NCI-H2029 treated with DMSO at 0.1 percent for 48 hours (cell line): ENCODE results near the gene NEK4.
"Not testable (repeated sequence)": the region's sequence is repeated elsewhere in the genome, so short reads cannot be mapped to it uniquely, and the experiment has no call there.

ENCODE experiments used
- DNase-seq: peaks from one replicate; lab custom pipeline; 2025; lab: John Stamatoyannopoulos, UW

NEK4 gene

GRCh38 chr3:52696830-52697631 is 73.7 kb downstream of the NEK4 start:
- DNase-seq, result no peak

GRCh38 chr3:52695798-52696671 is 74.7 kb downstream of the NEK4 start:
- DNase-seq, result no peak

DNA sequence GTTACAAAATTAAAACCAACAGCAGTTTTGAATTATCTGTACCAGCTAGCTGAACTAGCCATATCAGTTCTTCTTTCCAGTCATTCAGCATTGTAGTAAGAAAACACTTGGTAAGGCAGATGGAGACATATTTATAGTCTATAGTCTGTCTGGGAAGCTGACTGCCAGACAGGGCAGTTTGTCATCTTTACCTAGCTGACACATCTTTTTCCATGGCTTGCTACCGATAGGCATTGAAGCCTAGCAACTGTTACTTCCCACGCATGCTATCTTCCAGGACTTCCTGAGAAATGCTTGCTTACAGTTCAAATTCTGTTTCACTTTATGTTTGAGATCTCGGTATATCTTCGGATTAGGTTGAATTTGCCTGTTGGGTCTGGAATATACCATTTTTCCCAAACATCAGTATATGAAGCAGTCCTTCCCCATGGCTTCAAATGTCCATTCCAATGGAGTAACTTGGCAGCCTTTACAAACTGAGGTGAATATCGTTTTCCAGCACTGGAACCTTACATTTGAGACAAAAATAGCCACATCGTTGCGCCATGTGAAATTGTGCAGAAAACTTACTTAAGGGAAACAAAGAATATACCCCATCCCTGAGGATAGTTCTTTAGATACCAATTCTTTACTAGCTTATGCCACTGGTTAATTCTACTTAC is 76.1 kb downstream of the NEK4 start:
- no peak for DNase-seq

DNA sequence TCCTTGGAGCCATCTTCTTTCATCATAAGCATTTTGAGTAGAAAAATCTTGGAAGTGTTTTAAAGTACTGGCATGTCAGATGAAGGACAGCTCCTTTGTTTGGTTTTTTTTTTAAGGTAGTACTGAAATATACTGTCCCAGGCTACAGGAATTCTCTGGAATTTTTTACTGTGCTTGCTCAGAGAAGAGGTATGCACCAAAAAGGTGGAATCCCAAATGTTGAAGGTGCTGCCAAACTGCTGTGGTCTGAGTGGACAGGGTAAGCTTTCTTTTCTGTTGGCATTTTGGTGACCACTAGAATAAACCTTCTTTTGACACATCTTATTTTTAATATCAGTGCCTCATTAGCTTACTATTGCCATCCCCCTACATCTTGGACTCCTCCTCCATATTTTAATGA is 77.7 kb downstream of the NEK4 start:
- no peak for DNase-seq

GRCh38 chr3:52690560-52690959 is 80.2 kb downstream of the NEK4 start:
- no peak for DNase-seq

DNA sequence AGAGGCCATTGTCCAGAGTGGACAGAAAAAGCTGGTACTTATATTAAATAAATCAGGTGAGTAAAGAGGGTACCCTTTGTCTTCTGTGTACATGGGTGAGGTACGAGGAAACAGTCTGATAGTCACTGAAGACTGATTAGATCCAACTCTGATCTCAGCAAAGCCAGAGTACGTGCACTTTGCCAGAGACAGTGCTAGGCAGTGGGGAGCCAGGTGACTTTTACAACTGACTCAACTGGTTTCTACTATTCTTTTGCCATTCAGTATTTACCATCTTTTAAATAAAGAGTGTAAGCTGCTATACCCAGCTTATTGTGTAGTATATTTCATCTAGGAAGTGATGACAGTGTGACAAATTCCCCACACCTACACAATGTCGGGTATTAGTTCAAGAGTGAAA is 81.6 kb downstream of the NEK4 start:
- DNase-seq, result no peak

DNA sequence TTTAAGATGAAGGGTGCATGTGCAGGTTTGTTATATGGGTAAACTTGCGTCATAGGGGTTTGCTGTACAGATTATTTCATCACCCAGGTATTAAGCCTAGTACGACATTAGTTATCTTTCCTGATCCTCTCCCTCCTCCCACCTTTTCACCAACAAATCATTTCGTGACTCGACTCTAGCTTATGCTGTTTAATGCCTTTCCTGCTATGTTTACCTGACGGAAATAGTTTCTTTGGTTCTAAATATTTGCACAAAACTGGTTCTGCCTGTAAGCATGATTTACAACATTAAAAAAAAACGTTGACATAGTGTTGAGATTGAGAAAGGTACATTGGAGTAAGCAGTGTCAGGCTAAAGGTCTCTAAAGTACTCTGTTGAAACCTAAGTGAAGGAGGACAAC is 82.5 kb downstream of the NEK4 start:
- DNase-seq, result no peak

GRCh38 chr3:52685709-52686691 is 84.7 kb downstream of the NEK4 start, which contains the start of the genes GNL3 and PBRM1:
Gene GNL3 (plus strand): TSS chr3:52686032. CDS start chr3:52686093, 61 bp downstream.
Gene PBRM1 (minus strand): TSS chr3:52685913.
- DNase-seq, result peak; percentile 6

DNA sequence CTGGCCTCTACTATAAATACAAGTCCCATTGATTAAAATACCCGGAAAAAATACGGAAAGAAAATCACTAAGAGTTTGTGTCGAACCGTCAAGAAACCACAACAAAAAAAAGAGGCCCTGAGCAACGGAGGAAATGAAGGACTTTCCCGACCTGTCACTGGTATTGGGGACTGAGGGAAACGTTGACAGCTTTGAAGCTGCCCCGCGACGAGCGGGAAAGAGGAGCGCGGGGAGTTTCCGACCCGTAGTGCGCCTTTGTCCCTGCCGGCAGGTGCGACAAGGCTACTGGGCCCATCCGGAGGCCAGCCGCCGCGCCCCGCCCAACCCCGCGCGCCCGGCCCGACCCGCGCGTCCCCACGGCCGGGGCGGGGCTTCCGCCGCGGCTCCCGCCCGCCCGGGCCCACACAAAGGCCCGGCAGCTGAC is 85.4 kb downstream of the NEK4 start:
- DNase-seq, result peak; percentile 14

GRCh38 chr3:52684184-52684583 is 86.6 kb downstream of the NEK4 start:
- DNase-seq, result no peak

- DNase-seq, result no peak
Measured at GRCh38 chr3:52683611-52684010, 87.1 kb downstream of the NEK4 start.

DNA sequence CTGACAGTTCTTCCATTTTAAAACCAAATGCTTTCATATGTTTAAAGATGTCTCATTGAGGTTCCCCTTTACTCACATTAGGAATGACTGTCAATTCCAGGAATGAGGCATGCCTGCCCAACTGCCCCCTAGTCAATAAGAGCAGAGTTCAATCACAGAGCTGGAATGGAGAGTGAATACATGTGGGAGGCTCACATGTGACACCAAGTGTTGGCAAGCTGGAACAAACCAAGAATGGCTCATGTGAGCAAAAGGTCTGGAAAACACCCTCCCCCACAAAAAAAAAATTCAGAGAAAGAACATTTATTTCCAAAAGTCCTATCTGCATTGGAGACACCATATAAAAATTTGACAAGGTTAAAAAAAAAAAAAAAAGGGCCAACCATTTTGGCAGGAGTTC is 88.7 kb downstream of the NEK4 start:
- DNase-seq, result no peak

GRCh38 chr3:52681596-52681995 is 89.1 kb downstream of the NEK4 start:
- DNase-seq, result no peak

DNA sequence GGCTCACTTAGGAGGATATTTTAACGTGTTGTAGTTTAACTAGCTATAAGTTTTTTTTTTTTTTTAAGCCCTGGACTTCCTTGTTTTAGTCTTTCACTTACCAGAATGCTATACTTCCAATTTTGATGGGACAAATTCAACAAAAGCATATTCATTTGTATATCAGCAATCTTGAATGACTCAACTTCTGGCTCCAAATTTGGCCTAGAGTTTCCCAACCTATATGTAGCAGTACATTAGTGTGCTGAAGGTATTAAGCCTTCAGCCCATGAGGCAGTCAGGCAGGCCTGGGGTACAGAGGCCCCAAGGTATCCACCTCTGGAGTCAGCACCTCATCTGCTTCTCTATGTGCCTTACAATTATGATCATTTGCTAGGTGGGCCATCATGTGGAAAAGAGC is 90.9 kb downstream of the NEK4 start:
- DNase-seq, result no peak

GRCh38 chr3:52679199-52679538 is 91.6 kb downstream of the NEK4 start:
- DNase-seq, result no peak

GRCh38 chr3:52678265-52679198 is 92.2 kb downstream of the NEK4 start:
- no peak for DNase-seq

DNA sequence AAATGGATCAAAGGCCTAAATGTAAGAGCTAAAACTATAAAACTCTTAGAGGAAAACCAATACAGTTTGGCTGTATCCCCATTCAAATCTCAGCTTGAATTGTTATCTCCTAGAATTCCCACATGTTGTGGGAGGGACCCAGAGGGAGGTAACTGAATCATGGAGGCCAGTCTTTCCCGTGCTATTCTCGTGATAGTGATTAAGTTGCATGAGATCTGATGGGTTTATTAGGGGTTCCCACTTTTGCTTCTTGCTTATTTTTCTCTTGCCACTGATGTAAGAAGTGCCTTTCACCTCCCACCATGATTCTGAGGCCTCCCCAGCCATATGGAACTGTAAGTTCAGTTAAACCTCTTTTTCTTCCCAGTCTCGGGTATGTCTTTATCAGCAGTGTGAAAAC is 94.5 kb downstream of the NEK4 start:
- DNase-seq, result not testable (repeated sequence)

- no peak for DNase-seq
Measured at GRCh38 chr3:52671676-52672075, 99.1 kb downstream of the NEK4 start.

DNA sequence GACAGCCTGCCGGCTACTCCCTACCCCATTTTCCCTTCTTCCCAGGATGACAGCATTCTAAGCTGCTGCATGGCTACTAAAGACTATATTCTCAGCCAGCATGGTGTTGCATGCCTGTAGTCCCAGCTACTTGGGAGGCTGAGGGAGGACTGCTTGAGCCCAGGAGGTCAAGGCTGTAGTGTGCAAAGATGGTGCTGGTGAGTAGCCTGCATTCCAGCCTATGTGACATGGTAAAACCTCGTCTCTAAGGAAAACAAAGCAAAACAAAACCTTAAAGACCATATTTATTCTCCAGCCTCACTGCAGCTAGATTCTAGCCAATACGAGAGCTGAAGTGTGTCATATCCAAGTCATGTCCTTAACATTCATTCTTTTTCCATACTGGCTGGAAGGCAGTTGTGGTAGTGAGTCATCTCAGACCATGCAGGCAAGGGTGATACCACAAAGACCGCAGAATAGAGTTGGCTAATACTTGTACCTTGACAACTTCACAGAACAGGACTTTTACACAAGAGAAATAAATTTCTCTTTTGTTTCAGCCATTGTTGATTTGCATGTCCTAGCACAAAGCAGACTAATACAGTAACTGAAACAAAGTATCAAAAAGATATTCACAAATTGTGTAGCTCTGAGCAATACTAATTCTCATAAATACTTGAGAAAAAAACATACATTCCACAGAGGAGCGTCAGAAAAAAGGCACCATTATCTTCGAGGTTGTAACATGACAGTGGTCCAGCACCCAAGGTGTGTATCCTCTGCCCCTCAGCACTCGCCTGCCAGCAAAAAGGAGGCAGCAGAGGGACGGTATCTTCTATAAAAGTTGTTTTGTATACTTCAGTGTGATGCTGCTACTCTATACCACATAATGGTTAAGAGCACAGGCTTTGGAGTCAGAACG is 99.9 kb downstream of the NEK4 start:
- DNase-seq, result no peak
